Astrocyte of the spinal cord (primary cell): ENCODE results near the gene PKD1L1.

ENCODE experiments used
- DNase-seq: peaks from one replicate; pipeline ENCODE4 v3.0.0; 2011; ENCODE audit warnings: low read depth, low spot score
- H3K4me3 ChIP-seq: 2 replicates; pipeline ENCODE4 v1.5.1; 2011; ENCODE audit warnings: low read depth, mild to moderate bottlenecking, low read length, moderate library complexity
- CTCF ChIP-seq: IDR thresholded peaks from 2 replicates; pipeline ENCODE4 v1.5.1; 2012; ENCODE audit warnings: low read depth, mild to moderate bottlenecking, low read length, inconsistent platforms
- in situ Hi-C: cut with HindIII; loops from 2 replicates; pipeline ENCODE4 v1.10.0; 2017; ENCODE audit warnings: low sequenced_read_pairs

The PKD1L1 gene

GRCh38 chr7:47970761-47971160, 22.5 kb upstream of the PKD1L1 start:
- H3K4me3 ChIP-seq = no peak overlapping the region
- DNase-seq = no peak
- TF ChIP-seq CTCF = no peak
- in situ Hi-C loops = no loop called here

GRCh38 chr7:47968847-47969774, 20.8 kb upstream of the PKD1L1 start:
- TF ChIP-seq CTCF = peak; percentile 99
- H3K4me3 ChIP-seq = no peak overlapping the region
- in situ Hi-C loops = no loop called here
- DNase-seq = peak; percentile 76

GRCh38 chr7:47967708-47968107, 19.4 kb upstream of the PKD1L1 start:
- H3K4me3 ChIP-seq = no peak overlapping the region
- no peak for DNase-seq
- TF ChIP-seq CTCF = no peak
- in situ Hi-C loops = no loop called here

- H3K4me3 ChIP-seq = no peak overlapping the region
- no peak for DNase-seq
- TF ChIP-seq CTCF = no peak
- in situ Hi-C loops = no loop called here
Measured at GRCh38 chr7:47967123-47967522, 18.9 kb upstream of the PKD1L1 start.

GRCh38 chr7:47965456-47965855, 17.2 kb upstream of the PKD1L1 start:
- no peak for TF ChIP-seq CTCF
- in situ Hi-C loops = no loop called here
- H3K4me3 ChIP-seq = no peak overlapping the region
- DNase-seq = no peak

- in situ Hi-C loops = no loop called here
Measured at GRCh38 chr7:47962262-47962661, 14.0 kb upstream of the PKD1L1 start.

More at GRCh38 chr7:47962262-47962661, 14.0 kb upstream of the PKD1L1 start:
- no peak for DNase-seq
- no peak for TF ChIP-seq CTCF
- H3K4me3 ChIP-seq = no peak overlapping the region
